Neutrophil (primary cell): ENCODE results near the gene TICAM2.

ENCODE experiments used
- H3K27ac ChIP-seq: fragments of 200-600 bp; sonication (generic); 2 replicates; pipeline ENCODE4 v1.5.1; 2016; ENCODE audit warnings: mild to moderate bottlenecking, moderate library complexity
- H3K27me3 ChIP-seq: fragments of 200-600 bp; sonication (generic); 2 replicates; pipeline ENCODE4 v1.6.0; 2016; ENCODE audit warnings: mild to moderate bottlenecking
- H3K36me3 ChIP-seq: fragments of 200-600 bp; sonication (generic); 2 replicates; pipeline ENCODE4 v1.5.1; 2017
- H3K4me1 ChIP-seq, 2 experiments: fragments of 200-600 bp in 1 of 2; sonication (generic) in 1 of 2; 1 replicate in 1 of 2; 2 replicates in 1 of 2; pipeline versions ENCODE4 v1.5.1 to v1.6.1; 2013 to 2016; ENCODE audit warnings: low read depth in 1 of 2, low read length in 1 of 2, mild to moderate bottlenecking in 1 of 2, moderate library complexity in 1 of 2; ENCODE audit not compliant: control insufficient read depth in 1 of 2, insufficient read depth in 1 of 2
- H3K4me3 ChIP-seq, 2 experiments: fragments of 200-600 bp in 1 of 2; sonication (generic) in 1 of 2; 1 replicate in 1 of 2; 2 replicates in 1 of 2; pipeline ENCODE4 v1.5.1; 2013 to 2016; ENCODE audit warnings: low read depth in 1 of 2, low read length in 1 of 2, mild to moderate bottlenecking in 1 of 2, moderate library complexity in 1 of 2
- H3K9me3 ChIP-seq: fragments of 200-600 bp; sonication (generic); 2 replicates; pipeline ENCODE4 v1.5.1; 2016
- TF ChIP-seq, protein P1 (sequence below): fragments of 200-600 bp; sonication (generic); IDR thresholded peaks from 2 replicates; pipeline ENCODE4 v1.5.1; 2016; ENCODE audit warnings: antibody characterized with exemption

The TICAM2 gene

GRCh38 chr5:115549154-115549553 lies 53.1 kb downstream of the TICAM2 start:
- Histone ChIP-seq H3K9me3 (no peaks in the 10 kb centered on the region), H3K4me1 (peaks cover 5 to 6% of the 10 kb centered on the region in 2 experiments), H3K36me3 (no peaks in the 10 kb centered on the region), H3K27ac (no peak overlapping the region), H3K4me3 (no peak overlapping the region), H3K27me3 (no peaks in the 10 kb centered on the region)
- TF ChIP-seq, protein P1, sequence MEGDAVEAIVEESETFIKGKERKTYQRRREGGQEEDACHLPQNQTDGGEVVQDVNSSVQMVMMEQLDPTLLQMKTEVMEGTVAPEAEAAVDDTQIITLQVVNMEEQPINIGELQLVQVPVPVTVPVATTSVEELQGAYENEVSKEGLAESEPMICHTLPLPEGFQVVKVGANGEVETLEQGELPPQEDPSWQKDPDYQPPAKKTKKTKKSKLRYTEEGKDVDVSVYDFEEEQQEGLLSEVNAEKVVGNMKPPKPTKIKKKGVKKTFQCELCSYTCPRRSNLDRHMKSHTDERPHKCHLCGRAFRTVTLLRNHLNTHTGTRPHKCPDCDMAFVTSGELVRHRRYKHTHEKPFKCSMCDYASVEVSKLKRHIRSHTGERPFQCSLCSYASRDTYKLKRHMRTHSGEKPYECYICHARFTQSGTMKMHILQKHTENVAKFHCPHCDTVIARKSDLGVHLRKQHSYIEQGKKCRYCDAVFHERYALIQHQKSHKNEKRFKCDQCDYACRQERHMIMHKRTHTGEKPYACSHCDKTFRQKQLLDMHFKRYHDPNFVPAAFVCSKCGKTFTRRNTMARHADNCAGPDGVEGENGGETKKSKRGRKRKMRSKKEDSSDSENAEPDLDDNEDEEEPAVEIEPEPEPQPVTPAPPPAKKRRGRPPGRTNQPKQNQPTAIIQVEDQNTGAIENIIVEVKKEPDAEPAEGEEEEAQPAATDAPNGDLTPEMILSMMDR: no peak

DNA sequence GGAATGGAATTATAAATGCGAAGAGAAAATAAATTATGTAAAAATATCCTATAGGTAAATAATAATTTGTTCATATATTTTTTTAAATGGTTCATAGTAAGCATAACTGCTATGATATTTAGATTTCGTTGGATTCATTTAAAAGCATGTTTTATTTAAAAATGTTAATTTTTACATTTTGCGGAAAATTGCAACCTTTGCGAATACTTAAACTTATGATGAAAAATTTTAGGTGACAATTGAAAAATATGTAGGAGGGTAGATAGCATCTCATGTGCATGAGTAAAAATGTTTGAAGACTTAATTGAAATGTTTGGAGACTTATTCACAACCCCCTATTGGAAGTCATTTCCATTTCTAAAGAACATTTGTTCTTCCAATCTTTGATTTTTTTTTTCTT lies 53.6 kb downstream of the TICAM2 start:
- Histone ChIP-seq H3K27me3 (no peaks in the 10 kb centered on the region), H3K27ac (no peak overlapping the region), H3K9me3 (no peaks in the 10 kb centered on the region), H3K36me3 (no peaks in the 10 kb centered on the region), H3K4me3 (no peak overlapping the region), H3K4me1 (peaks cover 7 to 8% of the 10 kb centered on the region in 2 experiments)
- TF ChIP-seq, protein P1: no peak

DNA sequence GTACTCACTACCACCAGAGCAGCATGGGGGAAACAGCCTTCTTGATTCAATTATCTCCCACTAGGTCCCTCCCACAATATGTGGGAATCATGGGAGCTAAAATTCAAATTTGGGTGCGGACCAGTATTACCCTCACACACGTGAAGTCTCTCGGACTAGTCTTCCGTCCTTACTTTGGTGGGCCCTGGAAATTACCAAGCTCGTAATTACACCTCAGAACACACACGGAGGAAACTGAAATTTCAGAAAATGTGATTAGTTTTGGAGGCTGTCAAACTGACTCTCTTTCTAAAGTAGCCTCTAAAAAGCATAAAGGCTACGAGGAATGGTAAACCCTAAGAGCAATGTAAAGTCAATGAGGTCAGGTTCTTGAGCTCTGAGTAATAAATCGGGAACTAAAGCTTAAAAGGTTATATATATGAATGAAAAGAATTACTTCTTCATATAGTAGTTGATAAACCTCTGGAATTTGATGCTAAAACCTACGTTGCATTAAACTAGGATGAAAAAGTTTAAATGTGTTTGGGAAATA lies 56.9 kb downstream of the TICAM2 start:
- H3K4me3 ChIP-seq: peak overlapping the region; percentile 54 to 90
- H3K4me1 ChIP-seq: peaks cover 39 to 41% of the 10 kb centered on the region in 2 experiments
- TF ChIP-seq, protein P1: no peak
- peak overlapping the region; percentile 96 for H3K27ac ChIP-seq
- H3K36me3 ChIP-seq: peaks cover 19% of the 10 kb centered on the region
- no peaks in the 10 kb centered on the region for H3K9me3 ChIP-seq
- H3K27me3 ChIP-seq: no peaks in the 10 kb centered on the region

DNA sequence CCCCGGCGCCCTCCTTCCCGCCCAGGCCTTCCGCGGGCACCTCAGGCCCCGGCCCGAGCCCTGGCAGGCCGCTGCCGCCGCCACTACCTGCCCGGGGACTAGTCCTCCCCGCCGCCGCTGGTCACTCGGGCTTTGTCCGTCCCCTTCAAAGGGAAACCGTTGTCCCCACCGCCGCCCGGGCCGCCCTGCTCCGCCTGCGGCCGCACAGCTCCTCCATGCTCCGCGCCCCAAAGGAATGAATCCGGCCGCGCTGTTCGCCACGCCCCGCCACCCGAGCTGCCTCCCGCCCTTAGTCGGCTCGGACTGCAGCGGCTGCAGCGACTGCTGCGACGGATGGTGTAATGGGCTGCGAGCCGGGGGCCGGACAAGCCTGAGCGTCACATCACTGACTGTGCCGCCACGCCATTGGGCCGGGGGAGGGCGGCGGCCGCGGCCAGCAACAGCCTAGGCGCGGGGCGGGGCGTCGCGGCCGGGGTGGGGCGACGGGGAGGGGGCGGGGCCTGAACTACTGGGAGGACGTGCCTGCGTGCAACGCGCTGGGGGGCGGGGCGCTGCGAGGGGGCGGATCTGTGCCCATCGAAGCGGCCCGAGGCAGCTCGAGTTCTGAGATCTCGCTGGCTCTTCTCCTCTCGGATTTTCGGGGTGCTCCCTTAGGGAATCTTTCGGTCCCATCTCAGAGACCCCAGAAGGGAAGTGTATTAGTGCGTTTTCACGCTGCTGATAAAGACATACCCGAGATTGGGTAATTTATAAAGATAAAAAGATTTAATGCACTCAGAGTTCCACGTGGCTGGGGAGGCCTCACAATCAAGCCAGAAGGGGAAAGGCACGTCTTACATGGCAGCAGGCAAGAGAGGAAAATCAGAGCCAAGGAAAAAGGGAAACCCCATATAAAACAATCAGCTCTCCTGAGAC lies 57.6 kb downstream of the TICAM2 start, which contains the start of gene FEM1C:
TSS of gene FEM1C (minus strand) at position 340 of the 915 bp plus-strand sequence. CDS start 1,282 bp downstream, outside the sequence.
- no peaks in the 10 kb centered on the region for H3K27me3 ChIP-seq
- no peaks in the 10 kb centered on the region for H3K9me3 ChIP-seq
- peak within 1 kb of the TSS; percentile 96 for H3K27ac ChIP-seq
- H3K4me1 ChIP-seq: peaks cover 46 to 48% of the 10 kb centered on the region in 2 experiments
- H3K36me3 ChIP-seq: peaks cover 19% of the 10 kb centered on the region
- TF ChIP-seq, protein P1: peak; percentile 59
- H3K4me3 ChIP-seq: peak within 1 kb of the TSS; percentile 89 to 90

DNA sequence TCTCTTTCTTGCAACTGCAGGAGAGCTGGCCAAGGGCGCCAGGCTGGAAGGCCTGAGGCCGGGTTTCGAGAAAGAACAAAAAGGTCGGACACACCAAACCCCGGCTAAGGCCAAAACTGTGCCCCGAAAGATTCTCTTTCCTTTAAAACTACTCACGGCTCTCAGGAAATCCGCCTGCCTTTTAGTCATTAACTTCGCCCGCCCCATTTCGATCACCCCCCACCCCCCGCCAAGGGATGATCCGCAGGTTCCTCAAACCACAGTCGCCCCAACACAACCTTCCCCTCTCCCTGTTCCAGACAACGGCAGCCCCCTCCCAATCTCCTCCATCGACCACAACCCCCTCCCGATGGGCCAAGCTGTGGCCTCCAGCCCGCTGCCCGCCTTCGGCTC lies 58.2 kb downstream of the TICAM2 start:
- no peaks in the 10 kb centered on the region for H3K27me3 ChIP-seq
- peaks cover 51 to 54% of the 10 kb centered on the region in 2 experiments for H3K4me1 ChIP-seq
- peaks cover 19% of the 10 kb centered on the region for H3K36me3 ChIP-seq
- peak overlapping the region; percentile 96 for H3K27ac ChIP-seq
- no peaks in the 10 kb centered on the region for H3K9me3 ChIP-seq
- H3K4me3 ChIP-seq: peak overlapping the region; percentile 89 to 90
- TF ChIP-seq, protein P1: no peak
